BJ (cell line): ENCODE measurements around the gene EVC2. TPM values are rescaled to one million over a fixed set of nuclear protein-coding genes. Genes with fewer than 3 reads are reported as not detected.

Source experiments
- CTCF ChIA-PET: fragments of 350-600 bp; formaldehyde crosslinking; extraction: SDS; loops from one replicate; lab custom pipeline; 2021; ENCODE audit warnings: antibody characterized with exemption, inconsistent platforms; lab: Yijun Ruan, JAX
- POLR2A ChIA-PET: fragments of 300-600 bp; sonication (Branson Sonifier 250); formaldehyde crosslinking; extraction: SDS; loops from one replicate; lab custom pipeline; 2021; ENCODE audit warnings: antibody characterized with exemption; lab: Charles Lee
- DNase-seq: peaks from one replicate; pipeline ENCODE4 v3.0.0-alpha.2; 2011; ENCODE audit warnings: low read depth
- H3K27me3 ChIP-seq: 2 replicates; pipeline ENCODE4 v1.6.0; 2011; ENCODE audit warnings: low read length; ENCODE audit not compliant: control insufficient read depth, insufficient read depth
- H3K36me3 ChIP-seq: 2 replicates; pipeline ENCODE4 v1.5.1; 2011; ENCODE audit warnings: low read length; ENCODE audit not compliant: control insufficient read depth, insufficient read depth
- H3K4me3 ChIP-seq: 2 replicates; pipeline ENCODE4 v1.5.1; 2011; ENCODE audit warnings: low read depth, mild to moderate bottlenecking, control low read depth, low read length
- CTCF ChIP-seq: IDR thresholded peaks from 2 replicates; pipeline ENCODE4 v1.5.1; 2011; ENCODE audit warnings: low read depth, mild to moderate bottlenecking, control low read depth, inconsistent platforms, low read length, moderate library complexity; ENCODE audit not compliant: insufficient read depth
- polyA plus RNA-seq: library from polyadenylated mRNA; depleted of rRNA; stranded (reverse); fragments of >200 nt; gene quantifications from 2 replicates; pipeline ENCODE4 v1.2.3, GENCODE V29; 2011

EVC2 gene
- polyA plus RNA-seq, 1 experiment: 2.2 TPM

GRCh38 chr4:5700459-5700858, 7.9 kb downstream of the EVC2 start:
- POLR2A ChIA-PET: no interaction called here
- Histone ChIP-seq H3K36me3 (peaks cover 22% of the 10 kb centered on the region), H3K4me3 (no peak overlapping the region), H3K27me3 (no peaks in the 10 kb centered on the region)
- DNase-seq: no peak
- TF ChIP-seq CTCF: no peak
- CTCF ChIA-PET: interaction anchor here (0.7 kb wide), 1 partner anchor 84 kb away, joined by 4 read pairs; no protein-coding TSS in a partner anchor

- H3K27me3 ChIP-seq: no peaks in the 10 kb centered on the region
- CTCF ChIA-PET: interaction anchor here (1.3 to 1.6 kb wide), 2 partner anchors 32 to 94 kb away, joined by 4 read pairs; no protein-coding TSS in a partner anchor
- POLR2A ChIA-PET: no interaction called here
- no peak overlapping the region for H3K4me3 ChIP-seq
- no peak for TF ChIP-seq CTCF
- DNase-seq: no peak
- peaks cover 23% of the 10 kb centered on the region for H3K36me3 ChIP-seq
Observed at GRCh38 chr4:5696341-5696740, 12.0 kb downstream of the EVC2 start.

GRCh38 chr4:5693871-5694270, 14.5 kb downstream of the EVC2 start:
- Histone ChIP-seq H3K27me3 (no peaks in the 10 kb centered on the region), H3K36me3 (peaks cover 29% of the 10 kb centered on the region), H3K4me3 (no peak overlapping the region)
- ChIA-PET POLR2A (no interaction called here), CTCF (interaction anchor here (0.6 to 1.3 kb wide), 2 partner anchors 97 to 749 kb away, joined by 3 to 5 read pairs; no protein-coding TSS in a partner anchor)
- no peak for DNase-seq
- TF ChIP-seq CTCF: no peak

- Histone ChIP-seq H3K36me3 (peaks cover 23% of the 10 kb centered on the region), H3K4me3 (no peak overlapping the region), H3K27me3 (no peaks in the 10 kb centered on the region)
- no peak for DNase-seq
- CTCF ChIA-PET: no interaction called here
- no peak for TF ChIP-seq CTCF
- POLR2A ChIA-PET: no interaction called here
Observed at GRCh38 chr4:5691491-5692132, 16.7 kb downstream of the EVC2 start.

- Histone ChIP-seq H3K27me3 (no peaks in the 10 kb centered on the region), H3K4me3 (no peak overlapping the region), H3K36me3 (peaks cover 32% of the 10 kb centered on the region)
- no peak for DNase-seq
- CTCF ChIA-PET: no interaction called here
- POLR2A ChIA-PET: no interaction called here
- TF ChIP-seq CTCF: no peak
Observed at GRCh38 chr4:5689065-5689464, 19.3 kb downstream of the EVC2 start.
